ENCODE data around the gene SSR1. TPM values are rescaled to one million over a fixed set of nuclear protein-coding genes. Genes with fewer than 3 reads are reported as not detected.

Gene SSR1
- total RNA-seq, 2 experiments from 2014 or later = 31.6 to 138 TPM

- peaks cover 65% of the 10 kb centered on the region for H3K79me2 ChIP-seq (ENCODE audit: insufficient read depth, low read depth, low read length)
- H2AFZ ChIP-seq (ENCODE audit: low read length) = no peak overlapping the region
- H3K9me3 ChIP-seq (ENCODE audit: low read length) = no peaks in the 10 kb centered on the region
- no peak for TF ChIP-seq CTCF (conservative IDR thresholded peaks at IDR 0.05; ENCODE audit: low read length)
- no peak for TF ChIP-seq EZH2phosphoT487 (IDR thresholded peaks at IDR 0.05; ENCODE audit: borderline replicate concordance, low read depth, low read length)
- peaks cover 48% of the 10 kb centered on the region for H3K36me3 ChIP-seq (ENCODE audit: insufficient read depth, low read length)
- POLR2A ChIA-PET = interaction anchor here (0.7 kb wide), 1 partner anchor 34 kb away, joined by 3 read pairs; no protein-coding TSS in a partner anchor
- no peak for DNase-seq (ENCODE audit: low spot score)
- H3K4me1 ChIP-seq (ENCODE audit: insufficient read depth, low read length, poor library complexity, severe bottlenecking) = peaks cover 26% of the 10 kb centered on the region
- peak overlapping the region; percentile 98 for H3K4me3 ChIP-seq (ENCODE audit: low read depth, low read length, poor library complexity, severe bottlenecking)
- intact Hi-C loops (cut with micrococcal nuclease; ENCODE audit: unreplicated experiment) = no loop called here
- H3K4me2 ChIP-seq (ENCODE audit: low read length) = peak overlapping the region; percentile 94
- CTCF ChIA-PET (ENCODE audit: unreplicated experiment) = no interaction called here
- H3K27ac ChIP-seq (ENCODE audit: low read depth, low read length, poor library complexity, severe bottlenecking) = no peak overlapping the region
- BruUV-seq (replicated peaks) = no TSS peak
- peaks cover 9% of the 10 kb centered on the region for H4K20me1 ChIP-seq (ENCODE audit: insufficient read depth, low read length)
- no peaks in the 10 kb centered on the region for H3K9me2 ChIP-seq (ENCODE audit: insufficient read depth, low read length)
Observed at GRCh38 chr6:7311176-7311575, 1.8 kb downstream of the SSR1 start.

- TF ChIP-seq CTCF (conservative IDR thresholded peaks at IDR 0.05; ENCODE audit: low read length) (no peak), EZH2phosphoT487 (IDR thresholded peaks at IDR 0.05; ENCODE audit: borderline replicate concordance, low read depth, low read length) (no peak)
- H4K20me1 ChIP-seq (ENCODE audit: insufficient read depth, low read length) = peaks cover 13% of the 10 kb centered on the region
- no peak overlapping the region for H2AFZ ChIP-seq (ENCODE audit: low read length)
- no peak overlapping the region for H3K4me3 ChIP-seq (ENCODE audit: low read depth, low read length, poor library complexity, severe bottlenecking)
- no peak for DNase-seq (ENCODE audit: low spot score)
- peaks cover 69% of the 10 kb centered on the region for H3K36me3 ChIP-seq (ENCODE audit: insufficient read depth, low read length)
- no TSS peak for BruUV-seq (replicated peaks)
- no peaks in the 10 kb centered on the region for H3K9me3 ChIP-seq (ENCODE audit: low read length)
- no peak overlapping the region for H3K4me2 ChIP-seq (ENCODE audit: low read length)
- no peaks in the 10 kb centered on the region for H3K9me2 ChIP-seq (ENCODE audit: insufficient read depth, low read length)
- intact Hi-C loops (cut with micrococcal nuclease; ENCODE audit: unreplicated experiment) = loop anchor here (2.0 kb wide), 1 partner anchor 14 kb away; no protein-coding TSS in a partner anchor
- ChIA-PET POLR2A (interaction anchor here (1.0 kb wide), 1 partner anchor 35 kb away, joined by 3 read pairs; no protein-coding TSS in a partner anchor), CTCF (ENCODE audit: unreplicated experiment) (no interaction called here)
- H3K79me2 ChIP-seq (ENCODE audit: insufficient read depth, low read depth, low read length) = peaks cover 85% of the 10 kb centered on the region
- H3K27ac ChIP-seq (ENCODE audit: low read depth, low read length, poor library complexity, severe bottlenecking) = no peak overlapping the region
- H3K4me1 ChIP-seq (ENCODE audit: insufficient read depth, low read length, poor library complexity, severe bottlenecking) = peaks cover 23% of the 10 kb centered on the region
Observed at GRCh38 chr6:7309050-7309449, 3.9 kb downstream of the SSR1 start.

GRCh38 chr6:7307533-7307932 is 5.5 kb downstream of the SSR1 start:
- Histone ChIP-seq H4K20me1 (ENCODE audit: insufficient read depth, low read length) (peaks cover 13% of the 10 kb centered on the region), H3K4me2 (ENCODE audit: low read length) (no peak overlapping the region), H3K79me2 (ENCODE audit: insufficient read depth, low read depth, low read length) (peaks cover 81% of the 10 kb centered on the region), H3K4me3 (ENCODE audit: low read depth, low read length, poor library complexity, severe bottlenecking) (no peak overlapping the region), H2AFZ (ENCODE audit: low read length) (no peak overlapping the region), H3K27ac (ENCODE audit: low read depth, low read length, poor library complexity, severe bottlenecking) (no peak overlapping the region), H3K4me1 (ENCODE audit: insufficient read depth, low read length, poor library complexity, severe bottlenecking) (peaks cover 15% of the 10 kb centered on the region), H3K36me3 (ENCODE audit: insufficient read depth, low read length) (peaks cover 81% of the 10 kb centered on the region), H3K9me3 (ENCODE audit: low read length) (no peaks in the 10 kb centered on the region), H3K9me2 (ENCODE audit: insufficient read depth, low read length) (no peaks in the 10 kb centered on the region)
- no TSS peak for BruUV-seq (replicated peaks)
- CTCF ChIA-PET (ENCODE audit: unreplicated experiment) = no interaction called here
- intact Hi-C loops (cut with micrococcal nuclease; ENCODE audit: unreplicated experiment) = no loop called here
- TF ChIP-seq CTCF (conservative IDR thresholded peaks at IDR 0.05; ENCODE audit: low read length) = no peak
- TF ChIP-seq EZH2phosphoT487 (IDR thresholded peaks at IDR 0.05; ENCODE audit: borderline replicate concordance, low read depth, low read length) = no peak
- POLR2A ChIA-PET = interaction anchor here (0.8 kb wide), 1 partner anchor 236 kb away, joined by 5 read pairs; no protein-coding TSS in a partner anchor
- DNase-seq (ENCODE audit: low spot score) = no peak

All from OCI-LY7 (cell line).